H9 (cell line): ENCODE measurements around the gene FREM1. TPM values are rescaled to one million over a fixed set of nuclear protein-coding genes. Genes with fewer than 3 reads are reported as not detected.

Experiments
- DNase-seq: peaks from one replicate; pipeline ENCODE4 v3.0.0-alpha.2; 2017
- H2AFZ ChIP-seq: one replicate; pipeline ENCODE4 v1.6.1; 2013; ENCODE audit warnings: mild to moderate bottlenecking, low read length, control low read depth, moderate library complexity
- H2AK5ac ChIP-seq: 2 replicates; pipeline ENCODE4 v1.6.1; 2013; ENCODE audit warnings: low read length, control low read depth, mixed read lengths; ENCODE audit not compliant: insufficient read length
- H2BK120ac ChIP-seq: one replicate; pipeline ENCODE4 v1.6.1; 2013; ENCODE audit warnings: low read depth, mild to moderate bottlenecking, low read length, control low read depth, inconsistent platforms; ENCODE audit not compliant: poor library complexity, severe bottlenecking
- H2BK12ac ChIP-seq: 2 replicates; pipeline ENCODE4 v1.6.1; 2013; ENCODE audit warnings: low read length, control low read depth, mixed read lengths, low read depth; ENCODE audit not compliant: insufficient read length
- H2BK15ac ChIP-seq: 2 replicates; pipeline ENCODE4 v1.6.1; 2013; ENCODE audit warnings: low read depth, low read length, control low read depth
- H2BK20ac ChIP-seq: one replicate; pipeline ENCODE4 v1.6.1; 2013; ENCODE audit warnings: low read depth, mild to moderate bottlenecking, low read length, control low read depth, inconsistent platforms; ENCODE audit not compliant: poor library complexity, severe bottlenecking
- H2BK5ac ChIP-seq: 2 replicates; pipeline ENCODE4 v1.6.1; 2013; ENCODE audit warnings: low read length, control low read depth, mixed read lengths; ENCODE audit not compliant: insufficient read length
- H3K14ac ChIP-seq: 2 replicates; pipeline ENCODE4 v1.6.1; 2013; ENCODE audit warnings: low read length, control low read depth; ENCODE audit not compliant: insufficient read depth
- H3K18ac ChIP-seq: 2 replicates; pipeline ENCODE4 v1.6.1; 2013; ENCODE audit warnings: low read depth, mild to moderate bottlenecking, mixed read lengths, low read length, control low read depth; ENCODE audit not compliant: insufficient read length
- H3K23ac ChIP-seq: 2 replicates; pipeline ENCODE4 v1.6.1; 2013; ENCODE audit warnings: low read length, control low read depth, mixed read lengths, low read depth; ENCODE audit not compliant: insufficient read length
- H3K23me2 ChIP-seq: 2 replicates; pipeline ENCODE4 v1.6.1; 2013; ENCODE audit warnings: low read depth, mild to moderate bottlenecking, mixed read lengths, low read length, control low read depth; ENCODE audit not compliant: insufficient read length, poor library complexity, severe bottlenecking
- H3K27ac ChIP-seq: 2 replicates; pipeline ENCODE4 v1.5.1; 2013; ENCODE audit warnings: low read length, control low read depth, mixed read lengths, low read depth; ENCODE audit not compliant: insufficient read length
- H3K27me3 ChIP-seq: 2 replicates; pipeline ENCODE4 v1.6.1; 2013; ENCODE audit warnings: low read length, control low read depth, inconsistent platforms; ENCODE audit not compliant: insufficient read depth
- H3K4ac ChIP-seq: 2 replicates; pipeline ENCODE4 v1.6.1; 2013; ENCODE audit warnings: low read depth, mild to moderate bottlenecking, control low read depth, inconsistent platforms, low read length, moderate library complexity
- H3K4me1 ChIP-seq: 2 replicates; pipeline ENCODE4 v1.6.1; 2013; ENCODE audit warnings: low read length, control low read depth, inconsistent platforms; ENCODE audit not compliant: insufficient read depth
- H3K4me2 ChIP-seq: 2 replicates; pipeline ENCODE4 v1.6.1; 2013; ENCODE audit warnings: low read length, control low read depth, mixed read lengths; ENCODE audit not compliant: insufficient read length, insufficient read depth
- H3K56ac ChIP-seq: 2 replicates; pipeline ENCODE4 v1.6.1; 2013; ENCODE audit warnings: low read depth, mild to moderate bottlenecking, mixed read lengths, low read length, control low read depth; ENCODE audit not compliant: insufficient read length
- H3K79me1 ChIP-seq: 2 replicates; pipeline ENCODE4 v1.6.1; 2013; ENCODE audit warnings: low read depth, mild to moderate bottlenecking, moderate library complexity, low read length, control low read depth, inconsistent platforms; ENCODE audit not compliant: insufficient read depth, poor library complexity, severe bottlenecking
- H3K79me2 ChIP-seq: 2 replicates; pipeline ENCODE4 v1.6.1; 2013; ENCODE audit warnings: low read length, control low read depth, inconsistent platforms; ENCODE audit not compliant: insufficient read depth
- H3K9ac ChIP-seq: 2 replicates; pipeline ENCODE4 v1.6.1; 2013; ENCODE audit warnings: low read length, control low read depth, mixed read lengths; ENCODE audit not compliant: insufficient read length; ENCODE audit errors: extremely low read depth
- H3K9me3 ChIP-seq: one replicate; pipeline ENCODE4 v1.6.1; 2013; ENCODE audit warnings: low read depth, low read length, inconsistent platforms; ENCODE audit not compliant: control insufficient read depth
- H3T11ph ChIP-seq: one replicate; pipeline ENCODE4 v1.6.1; 2013; ENCODE audit warnings: mild to moderate bottlenecking, low read length, control low read depth, inconsistent platforms
- H4K20me1 ChIP-seq: one replicate; pipeline ENCODE4 v1.6.1; 2013; ENCODE audit not compliant: control insufficient read depth, insufficient read length, insufficient read depth
- H4K5ac ChIP-seq: 2 replicates; pipeline ENCODE4 v1.6.1; 2013; ENCODE audit warnings: low read depth, mild to moderate bottlenecking, mixed read lengths, low read length, control low read depth; ENCODE audit not compliant: insufficient read length
- H4K8ac ChIP-seq: replicated peaks from 2 replicates; pipeline ENCODE4 v1.6.1; 2013; ENCODE audit warnings: low read length, control low read depth, mixed read lengths, low read depth; ENCODE audit not compliant: insufficient read length
- H4K91ac ChIP-seq: 2 replicates; pipeline ENCODE4 v1.6.1; 2013; ENCODE audit warnings: low read depth, mild to moderate bottlenecking, moderate library complexity, mixed read lengths, low read length, control low read depth; ENCODE audit not compliant: insufficient read length
- H3K27ac Mint-ChIP-seq, 3 experiments: 2 replicates in 2 of 3; 3 replicates in 1 of 3; pipeline ENCODE4 v1.8.0; 2020 to 2021; ENCODE audit warnings: mixed read lengths in 3 of 3, mild to moderate bottlenecking in 1 of 3, moderate library complexity in 1 of 3
- H3K27me3 Mint-ChIP-seq: 2 replicates; pipeline ENCODE4 v1.8.0; 2021; ENCODE audit warnings: low read depth, mild to moderate bottlenecking, moderate library complexity, mixed read lengths
- H3K36me3 Mint-ChIP-seq, 3 experiments: 2 replicates in 2 of 3; 3 replicates in 1 of 3; pipeline ENCODE4 v1.8.0; 2020 to 2021; ENCODE audit warnings: low read depth in 3 of 3, mixed read lengths in 3 of 3; ENCODE audit not compliant: insufficient read depth in 1 of 3
- H3K4me1 Mint-ChIP-seq, 2 experiments: 2 replicates each; pipeline ENCODE4 v1.8.0; 2020; ENCODE audit warnings: mixed read lengths in 2 of 2
- H3K4me3 Mint-ChIP-seq, 2 experiments: 2 replicates in 1 of 2; 3 replicates in 1 of 2; pipeline ENCODE4 v1.8.0; 2020 to 2021; ENCODE audit warnings: mild to moderate bottlenecking in 2 of 2, mixed read lengths in 2 of 2, moderate library complexity in 1 of 2
- H3K9me3 Mint-ChIP-seq, 2 experiments: 2 replicates in 1 of 2; 3 replicates in 1 of 2; pipeline ENCODE4 v1.8.0; 2020; ENCODE audit warnings: mild to moderate bottlenecking in 2 of 2, mixed read lengths in 2 of 2, moderate library complexity in 1 of 2
- WGBS: extraction: QIAGEN DNeasy Blood & Tissue Kit; methylation state at CpG from one replicate; pipeline ENCODE4 v1.1.7; 2013; ENCODE audit warnings: missing lambda C conversion rate, low lambda C conversion rate, mixed read lengths; ENCODE audit not compliant: insufficient read length; ENCODE audit errors: extremely low coverage; 5-methylcytosine and 5-hydroxymethylcytosine counted together
- total RNA-seq: library from RNA; stranded (reverse); gene quantifications from 2 replicates; pipeline ENCODE4 v1.2.1, GENCODE V29; 2021
- TF ChIP-seq, protein P1 (sequence below): fragments of 200-600 bp; sonication (generic); conservative IDR thresholded peaks from 3 replicates; pipeline ENCODE4 v1.8.0; 2021; ENCODE audit warnings: antibody characterized with exemption, mild to moderate bottlenecking

The FREM1 gene
- total RNA-seq, 1 experiment from 2014 or later: 0.44 TPM

DNA sequence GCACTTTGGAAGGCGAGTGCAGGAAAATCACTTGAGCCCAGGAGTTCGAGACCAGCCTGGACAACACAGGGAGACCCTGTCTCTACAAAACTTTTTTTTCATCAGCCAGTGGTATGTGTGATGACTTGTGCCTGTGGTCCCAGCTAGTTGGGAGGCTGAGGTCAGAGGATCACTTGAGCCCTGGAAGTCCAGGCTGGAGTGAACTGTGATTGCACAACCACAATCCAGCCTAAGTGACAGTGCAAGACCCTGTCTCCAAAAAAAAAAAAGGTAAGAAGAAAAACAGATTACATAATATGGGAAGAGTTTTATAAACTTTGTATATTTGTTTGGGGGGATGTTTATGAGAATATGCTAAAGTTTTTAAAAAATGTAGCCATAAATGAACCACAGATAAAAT lies 111.2 kb downstream of the FREM1 start:
- H2BK12ac ChIP-seq: no peak overlapping the region

More for the DNA sequence above, 111.2 kb downstream of the FREM1 start:
- Histone ChIP-seq H3K27ac (no peak overlapping the region), H3K27me3 (no peaks in the 10 kb centered on the region), H4K5ac (no peak overlapping the region), H3K18ac (no peak overlapping the region), H3K23ac (no peak overlapping the region), H3K4me1 (peaks cover 3% of the 10 kb centered on the region; the same call in 1 of the 2 replicates), H2BK20ac (no peak overlapping the region), H3K79me2 (no peaks in the 10 kb centered on the region), H2BK120ac (no peak overlapping the region), H3K14ac (no peak overlapping the region), H2AK5ac (no peak overlapping the region), H3K9me3 (no peaks in the 10 kb centered on the region), H2BK15ac (no peak overlapping the region), H4K20me1 (no peaks in the 10 kb centered on the region), H4K91ac (no peak overlapping the region), H3K79me1 (no peaks in the 10 kb centered on the region), H2BK5ac (no peak overlapping the region), H3T11ph (no peak overlapping the region), H3K23me2 (no peaks in the 10 kb centered on the region), H3K4me2 (no peak overlapping the region), H2AFZ (no peak overlapping the region), H4K8ac (no peak overlapping the region), H3K9ac (no peak overlapping the region), H3K56ac (no peak overlapping the region), H3K4ac (no peak overlapping the region)
- no peaks in the 10 kb centered on the region for H3K27me3 Mint-ChIP-seq
- H3K27ac Mint-ChIP-seq: no peak overlapping the region
- no peak for DNase-seq
- H3K36me3 Mint-ChIP-seq: no peaks in the 10 kb centered on the region
- no CpG with 5 or more reads among the region's 2 CpGs for WGBS
- no peaks in the 10 kb centered on the region for H3K9me3 Mint-ChIP-seq
- TF ChIP-seq, protein P1, sequence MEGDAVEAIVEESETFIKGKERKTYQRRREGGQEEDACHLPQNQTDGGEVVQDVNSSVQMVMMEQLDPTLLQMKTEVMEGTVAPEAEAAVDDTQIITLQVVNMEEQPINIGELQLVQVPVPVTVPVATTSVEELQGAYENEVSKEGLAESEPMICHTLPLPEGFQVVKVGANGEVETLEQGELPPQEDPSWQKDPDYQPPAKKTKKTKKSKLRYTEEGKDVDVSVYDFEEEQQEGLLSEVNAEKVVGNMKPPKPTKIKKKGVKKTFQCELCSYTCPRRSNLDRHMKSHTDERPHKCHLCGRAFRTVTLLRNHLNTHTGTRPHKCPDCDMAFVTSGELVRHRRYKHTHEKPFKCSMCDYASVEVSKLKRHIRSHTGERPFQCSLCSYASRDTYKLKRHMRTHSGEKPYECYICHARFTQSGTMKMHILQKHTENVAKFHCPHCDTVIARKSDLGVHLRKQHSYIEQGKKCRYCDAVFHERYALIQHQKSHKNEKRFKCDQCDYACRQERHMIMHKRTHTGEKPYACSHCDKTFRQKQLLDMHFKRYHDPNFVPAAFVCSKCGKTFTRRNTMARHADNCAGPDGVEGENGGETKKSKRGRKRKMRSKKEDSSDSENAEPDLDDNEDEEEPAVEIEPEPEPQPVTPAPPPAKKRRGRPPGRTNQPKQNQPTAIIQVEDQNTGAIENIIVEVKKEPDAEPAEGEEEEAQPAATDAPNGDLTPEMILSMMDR: no peak
- H3K4me1 Mint-ChIP-seq: peaks cover 0 to 3% of the 10 kb centered on the region in 2 experiments; a peak in 1 of 4 replicates
- no peak overlapping the region for H3K4me3 Mint-ChIP-seq
